ENCODE data around the gene KISS1R.
"Not testable (repeated sequence)": the region's sequence is repeated elsewhere in the genome, so short reads cannot be mapped to it uniquely, and the experiment has no call there.

Gene KISS1R

DNA sequence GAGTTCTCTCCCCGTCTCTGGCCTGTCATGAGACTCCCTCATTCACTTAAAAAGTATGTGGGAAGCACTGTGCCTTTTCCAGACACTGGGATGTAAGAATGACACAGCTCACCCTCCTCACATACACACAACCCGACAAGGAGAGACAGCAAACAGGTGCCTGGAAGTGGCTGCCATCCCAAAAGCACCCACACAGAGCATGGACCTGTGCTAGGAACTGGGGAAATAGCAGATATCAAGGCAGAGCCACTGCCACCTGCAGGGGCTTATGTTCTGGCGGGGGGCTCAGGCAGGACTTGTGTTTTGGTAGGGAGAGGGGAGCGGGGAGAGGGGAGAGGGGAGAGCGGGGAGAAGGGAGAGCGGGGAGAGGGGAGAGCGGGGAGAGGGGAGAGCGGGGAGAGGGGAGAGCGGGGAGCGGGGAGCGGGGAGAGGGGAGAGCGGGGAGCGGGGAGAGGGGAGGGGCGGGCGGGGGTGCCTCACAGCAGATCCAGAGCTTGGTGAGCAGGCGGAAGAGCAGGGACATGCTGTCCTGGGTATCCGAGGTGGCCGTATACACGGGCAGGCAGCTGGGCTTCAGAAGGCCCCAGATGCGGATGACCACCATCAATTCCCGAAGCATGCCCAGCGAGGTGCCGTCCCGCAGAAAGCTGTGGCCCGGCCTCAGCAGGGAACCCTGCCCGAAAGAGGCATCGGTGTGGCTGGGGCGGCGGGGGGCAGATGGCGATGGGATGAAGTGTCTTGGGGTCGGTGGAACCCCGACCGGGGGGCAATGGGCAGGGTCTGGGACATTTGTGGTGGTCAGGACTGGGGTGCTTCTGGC lies 45.5 kb upstream of the KISS1R start:
- TF ChIP-seq EZH2 (IDR thresholded peaks at IDR 0.05) (no peak), POLR2AphosphoS5 (IDR thresholded peaks at IDR 0.05; ENCODE audit: borderline replicate concordance, low read depth, low read length) (no peak), FOXP2 (optimal IDR thresholded peaks at IDR 0.05; ENCODE audit: control extremely low read depth, extremely low read length, insufficient read depth) (no peak)
- peaks cover 32% of the 10 kb centered on the region for H3K36me3 ChIP-seq (ENCODE audit: insufficient read depth, low read length)
- H3K4me3 ChIP-seq, result peak overlapping the region; percentile 71
- peak overlapping the region; percentile 87 for H3K27ac ChIP-seq
- no peak overlapping the region for H3K9ac ChIP-seq (ENCODE audit: insufficient read length)
- no peak for DNase-seq (ENCODE audit: low read depth, low spot score)
- no peaks in the 10 kb centered on the region for H3K9me3 ChIP-seq (ENCODE audit: low read depth, low read length)

DNA sequence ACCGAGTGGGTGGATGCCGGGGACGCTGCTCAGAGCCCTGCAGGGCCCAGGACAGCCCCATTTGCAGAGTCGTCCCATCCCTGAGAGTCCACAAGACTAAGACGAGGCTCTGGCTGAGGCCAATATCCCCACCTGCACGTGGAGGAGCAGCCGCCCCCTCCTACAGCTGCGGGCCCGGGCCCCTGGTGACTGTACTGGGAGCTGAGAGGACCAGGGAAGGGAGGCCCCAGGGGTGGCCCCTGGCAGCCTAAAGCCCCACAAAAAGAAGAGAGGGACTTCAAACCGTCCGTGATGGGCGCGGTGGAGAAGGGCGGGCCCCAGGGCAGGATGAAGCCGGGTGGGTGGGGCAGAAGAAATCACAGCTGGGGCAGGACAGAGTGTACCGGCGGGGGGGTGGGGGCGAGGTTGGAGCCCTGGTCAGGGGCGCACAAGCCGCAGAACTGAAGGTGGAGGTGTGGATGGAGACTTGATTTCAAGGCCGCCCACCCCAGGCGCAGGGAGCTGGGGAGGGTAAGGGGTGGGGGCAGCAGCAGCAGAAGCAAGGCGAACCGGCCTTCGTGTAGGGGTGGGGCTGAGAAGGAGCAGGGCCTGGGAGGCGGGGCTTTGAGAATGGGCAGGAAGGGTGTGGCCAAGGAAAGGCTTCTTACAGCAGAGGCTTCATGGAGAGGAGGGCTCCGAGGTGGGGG lies 44.7 kb upstream of the KISS1R start:
- peak; percentile 69 for DNase-seq (ENCODE audit: low read depth, low spot score)
- TF ChIP-seq EZH2 (IDR thresholded peaks at IDR 0.05) (no peak), POLR2AphosphoS5 (IDR thresholded peaks at IDR 0.05; ENCODE audit: borderline replicate concordance, low read depth, low read length) (peak; percentile 20; the same call in 1 of the 2 replicates), FOXP2 (optimal IDR thresholded peaks at IDR 0.05; ENCODE audit: control extremely low read depth, extremely low read length, insufficient read depth) (no peak)
- H3K27ac ChIP-seq, result peak overlapping the region; percentile 87

DNA sequence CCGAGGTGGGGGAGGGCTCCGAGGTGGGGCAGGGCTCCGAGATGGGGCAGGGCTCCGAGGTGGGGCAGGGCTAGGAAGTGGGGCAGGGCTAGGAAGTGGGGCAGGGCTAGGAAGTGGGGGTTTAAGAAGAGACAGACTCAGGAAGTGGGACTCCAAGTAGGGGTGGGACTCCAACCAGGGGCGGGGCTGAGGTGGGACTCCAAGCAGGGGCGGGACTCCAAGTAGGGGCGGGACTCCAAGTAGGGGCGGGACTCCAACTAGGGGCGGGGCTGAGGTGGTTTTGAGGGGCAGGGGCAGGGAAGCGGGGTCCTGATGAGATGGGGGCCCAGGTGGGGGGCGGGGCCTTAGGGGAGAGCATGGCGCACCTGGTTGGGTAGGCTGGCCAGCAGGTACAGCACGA lies 44.0 kb upstream of the KISS1R start:
- Histone ChIP-seq H3K36me3 (ENCODE audit: insufficient read depth, low read length) (peaks cover 27% of the 10 kb centered on the region), H3K9me3 (ENCODE audit: low read depth, low read length) (no peaks in the 10 kb centered on the region), H3K4me3 (no peak overlapping the region), H3K27ac (no peak overlapping the region), H3K9ac (ENCODE audit: insufficient read length) (no peak overlapping the region)
- DNase-seq (ENCODE audit: low read depth, low spot score), result peak; percentile 83
- TF ChIP-seq FOXP2 (optimal IDR thresholded peaks at IDR 0.05; ENCODE audit: control extremely low read depth, extremely low read length, insufficient read depth), result no peak
- TF ChIP-seq POLR2AphosphoS5 (IDR thresholded peaks at IDR 0.05; ENCODE audit: borderline replicate concordance, low read depth, low read length), result no peak
- TF ChIP-seq EZH2 (IDR thresholded peaks at IDR 0.05), result no peak

More for the DNA sequence above, 44.7 kb upstream of the KISS1R start:
- no peaks in the 10 kb centered on the region for H3K9me3 ChIP-seq (ENCODE audit: low read depth, low read length)
- peak overlapping the region; percentile 71 for H3K4me3 ChIP-seq
- H3K9ac ChIP-seq (ENCODE audit: insufficient read length), result no peak overlapping the region
- H3K36me3 ChIP-seq (ENCODE audit: insufficient read depth, low read length), result peaks cover 32% of the 10 kb centered on the region

DNA sequence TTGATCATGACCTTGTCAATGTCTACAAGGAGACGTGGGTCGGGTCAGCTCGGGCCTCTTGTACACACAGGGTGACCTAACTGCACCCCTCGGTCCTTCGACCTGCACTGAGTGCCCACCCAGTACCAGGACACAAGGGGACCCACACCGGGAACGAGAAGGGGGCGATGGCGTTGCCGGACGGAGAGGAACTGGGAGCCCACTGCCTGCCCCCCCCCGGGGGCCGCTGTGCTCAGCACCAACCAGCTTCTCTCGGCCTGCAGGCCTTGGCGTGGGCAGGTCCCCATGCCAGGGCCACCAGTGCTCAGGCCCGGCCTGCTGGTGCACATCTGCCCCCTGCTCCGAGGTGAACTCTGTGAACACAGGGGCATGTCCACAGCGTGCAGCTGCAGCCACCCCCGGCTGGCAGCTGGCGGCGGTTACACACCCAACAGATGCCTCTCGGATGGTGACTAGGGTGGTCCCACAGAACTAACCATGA lies 43.5 kb upstream of the KISS1R start:
- DNase-seq (ENCODE audit: low read depth, low spot score), result no peak
- no peak for TF ChIP-seq EZH2 (IDR thresholded peaks at IDR 0.05)
- TF ChIP-seq FOXP2 (optimal IDR thresholded peaks at IDR 0.05; ENCODE audit: control extremely low read depth, extremely low read length, insufficient read depth), result no peak
- TF ChIP-seq POLR2AphosphoS5 (IDR thresholded peaks at IDR 0.05; ENCODE audit: borderline replicate concordance, low read depth, low read length), result no peak
- Histone ChIP-seq H3K36me3 (ENCODE audit: insufficient read depth, low read length) (peaks cover 21% of the 10 kb centered on the region), H3K4me3 (no peak overlapping the region), H3K9me3 (ENCODE audit: low read depth, low read length) (no peaks in the 10 kb centered on the region), H3K27ac (peak overlapping the region; percentile 8; the same call in 1 of the 2 replicates), H3K9ac (ENCODE audit: insufficient read length) (no peak overlapping the region)

DNA sequence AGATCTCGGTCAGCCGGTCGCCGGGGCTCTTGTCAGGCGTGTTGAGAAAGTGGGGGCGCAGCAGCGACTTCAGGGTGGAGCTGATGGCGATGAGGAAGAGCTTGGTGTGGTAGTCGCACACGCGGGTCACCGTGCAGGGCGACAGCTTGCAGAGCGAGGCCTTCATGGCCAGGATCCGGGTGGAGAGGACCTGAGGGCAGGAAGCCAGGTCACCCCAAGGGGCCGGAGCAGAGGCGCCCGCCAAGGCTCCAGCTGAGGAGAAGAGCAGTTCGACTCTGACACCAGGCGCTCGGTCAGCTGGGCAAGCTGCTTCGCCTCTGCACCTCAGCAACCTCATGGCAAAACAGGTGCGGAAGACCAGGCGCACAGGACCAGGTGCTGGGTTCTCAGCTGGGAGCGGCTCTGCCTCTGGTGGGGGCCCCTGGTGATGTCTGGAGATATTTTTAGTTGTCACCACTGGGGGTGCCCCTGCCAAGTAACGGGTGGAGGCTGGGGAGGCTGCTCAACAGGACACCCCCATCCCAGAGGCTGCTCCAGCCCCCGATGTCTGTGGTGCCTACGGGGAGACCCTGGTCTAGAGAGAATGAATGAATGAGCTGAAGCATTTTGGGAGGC lies 41.8 kb upstream of the KISS1R start:
- no peak overlapping the region for H3K4me3 ChIP-seq
- DNase-seq (ENCODE audit: low read depth, low spot score), result no peak
- TF ChIP-seq POLR2AphosphoS5 (IDR thresholded peaks at IDR 0.05; ENCODE audit: borderline replicate concordance, low read depth, low read length) (no peak), FOXP2 (optimal IDR thresholded peaks at IDR 0.05; ENCODE audit: control extremely low read depth, extremely low read length, insufficient read depth) (no peak), EZH2 (IDR thresholded peaks at IDR 0.05) (no peak)
- H3K9me3 ChIP-seq (ENCODE audit: low read depth, low read length), result no peaks in the 10 kb centered on the region
- H3K36me3 ChIP-seq (ENCODE audit: insufficient read depth, low read length), result peaks cover 10% of the 10 kb centered on the region; the same call in 1 of the 2 replicates
- H3K9ac ChIP-seq (ENCODE audit: insufficient read length), result no peak overlapping the region
- H3K27ac ChIP-seq, result no peak overlapping the region

DNA sequence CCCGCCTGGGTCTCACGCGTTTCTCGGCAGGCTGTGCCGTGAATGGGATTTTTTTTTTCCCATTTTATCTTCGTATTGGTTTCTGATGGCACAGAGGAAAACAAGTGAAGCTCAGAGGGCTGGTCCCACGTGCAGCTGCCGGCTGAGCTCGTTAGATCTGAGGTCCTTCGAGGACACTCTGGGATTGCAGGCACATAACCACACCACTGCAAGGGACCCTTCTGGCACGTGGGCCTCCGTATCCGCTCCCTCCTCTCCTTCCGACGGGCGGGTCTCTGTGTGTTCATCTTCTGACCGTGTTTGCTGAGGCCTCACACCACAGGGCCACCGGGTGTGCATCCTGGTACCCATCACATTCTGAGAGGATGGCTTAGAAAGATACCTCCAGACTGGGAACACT lies 41.0 kb upstream of the KISS1R start:
- TF ChIP-seq POLR2AphosphoS5 (IDR thresholded peaks at IDR 0.05; ENCODE audit: borderline replicate concordance, low read depth, low read length) (no peak), EZH2 (IDR thresholded peaks at IDR 0.05) (no peak), FOXP2 (optimal IDR thresholded peaks at IDR 0.05; ENCODE audit: control extremely low read depth, extremely low read length, insufficient read depth) (no peak)
- H3K9ac ChIP-seq (ENCODE audit: insufficient read length), result no peak overlapping the region
- DNase-seq (ENCODE audit: low read depth, low spot score), result no peak
- peaks cover 6% of the 10 kb centered on the region; the same call in 1 of the 2 replicates for H3K36me3 ChIP-seq (ENCODE audit: insufficient read depth, low read length)
- no peak overlapping the region for H3K4me3 ChIP-seq
- no peaks in the 10 kb centered on the region for H3K9me3 ChIP-seq (ENCODE audit: low read depth, low read length)
- peak overlapping the region; percentile 46; the same call in 1 of the 2 replicates for H3K27ac ChIP-seq

DNA sequence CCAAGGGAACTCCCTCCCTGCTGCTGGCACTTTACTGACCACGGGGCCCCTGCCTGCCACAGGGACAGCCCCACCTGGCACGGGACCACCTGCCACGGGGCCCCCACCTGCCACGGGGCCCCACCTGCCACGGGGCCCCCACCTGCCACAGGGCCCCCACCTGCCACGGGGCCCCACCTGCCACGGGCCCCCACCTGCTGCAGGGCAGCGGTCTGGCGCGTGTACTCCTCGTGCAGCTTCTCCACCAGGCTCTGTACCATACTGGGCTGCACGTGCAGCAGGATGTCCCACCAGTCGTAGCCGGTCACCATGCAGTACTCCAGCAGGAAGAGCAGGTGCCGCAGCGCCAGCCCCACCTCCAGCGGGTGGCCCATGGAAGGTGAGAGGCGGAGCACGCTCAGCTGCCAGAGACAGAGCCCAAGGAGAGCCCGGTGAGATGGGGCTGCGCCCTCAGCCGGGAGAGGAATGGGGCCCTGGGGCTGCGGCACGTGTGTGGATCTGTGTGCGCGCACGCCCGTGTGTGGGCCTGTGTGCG lies 40.3 kb upstream of the KISS1R start:
- no peaks in the 10 kb centered on the region for H3K9me3 ChIP-seq (ENCODE audit: low read depth, low read length)
- H3K27ac ChIP-seq, result no peak overlapping the region
- no peak overlapping the region for H3K4me3 ChIP-seq
- H3K36me3 ChIP-seq (ENCODE audit: insufficient read depth, low read length), result peaks cover 14% of the 10 kb centered on the region; the same call in 1 of the 2 replicates
- H3K9ac ChIP-seq (ENCODE audit: insufficient read length), result no peak overlapping the region
- no peak for DNase-seq (ENCODE audit: low read depth, low spot score)
- TF ChIP-seq POLR2AphosphoS5 (IDR thresholded peaks at IDR 0.05; ENCODE audit: borderline replicate concordance, low read depth, low read length) (no peak), EZH2 (IDR thresholded peaks at IDR 0.05) (no peak), FOXP2 (optimal IDR thresholded peaks at IDR 0.05; ENCODE audit: control extremely low read depth, extremely low read length, insufficient read depth) (no peak)

DNA sequence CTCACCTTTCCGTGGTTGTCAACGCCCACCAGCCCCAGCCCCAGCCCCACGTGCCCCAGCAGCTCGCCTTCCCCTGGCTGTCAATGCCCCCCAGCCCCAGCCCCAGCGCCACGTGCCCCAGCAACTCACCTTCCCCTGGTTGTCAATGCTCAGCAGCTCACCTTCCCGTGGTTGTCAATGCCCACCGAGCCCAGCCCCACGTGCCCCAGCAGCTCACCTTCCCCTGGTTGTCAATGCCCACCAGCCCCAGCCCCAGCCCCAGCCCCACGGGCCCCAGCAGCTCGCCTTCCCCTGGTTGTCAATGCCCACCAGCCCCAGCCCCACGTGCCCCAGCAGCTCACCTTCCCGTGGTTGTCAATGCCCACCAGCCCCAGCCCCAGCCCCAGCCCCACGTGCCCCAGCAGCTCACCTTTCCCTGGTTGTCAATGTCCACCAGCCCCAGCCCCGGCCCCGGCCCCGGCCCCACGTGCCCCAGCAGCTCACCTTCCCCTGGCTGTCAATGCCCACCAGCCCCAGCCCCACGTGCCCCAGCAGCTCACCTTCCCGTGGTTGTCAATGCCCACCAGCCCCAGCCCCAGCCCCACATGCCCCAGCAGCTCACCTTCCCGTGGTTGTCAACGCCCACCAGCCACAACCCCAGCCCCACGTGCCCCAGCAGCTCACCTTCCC lies 39.0 kb upstream of the KISS1R start:
- H3K36me3 ChIP-seq (ENCODE audit: insufficient read depth, low read length), result peaks cover 16% of the 10 kb centered on the region; the same call in 1 of the 2 replicates
- H3K27ac ChIP-seq; H3K4me3 ChIP-seq; H3K9me3 ChIP-seq (ENCODE audit: low read depth, low read length); DNase-seq (ENCODE audit: low read depth, low spot score); H3K9ac ChIP-seq (ENCODE audit: insufficient read length): not testable (repeated sequence)

DNA sequence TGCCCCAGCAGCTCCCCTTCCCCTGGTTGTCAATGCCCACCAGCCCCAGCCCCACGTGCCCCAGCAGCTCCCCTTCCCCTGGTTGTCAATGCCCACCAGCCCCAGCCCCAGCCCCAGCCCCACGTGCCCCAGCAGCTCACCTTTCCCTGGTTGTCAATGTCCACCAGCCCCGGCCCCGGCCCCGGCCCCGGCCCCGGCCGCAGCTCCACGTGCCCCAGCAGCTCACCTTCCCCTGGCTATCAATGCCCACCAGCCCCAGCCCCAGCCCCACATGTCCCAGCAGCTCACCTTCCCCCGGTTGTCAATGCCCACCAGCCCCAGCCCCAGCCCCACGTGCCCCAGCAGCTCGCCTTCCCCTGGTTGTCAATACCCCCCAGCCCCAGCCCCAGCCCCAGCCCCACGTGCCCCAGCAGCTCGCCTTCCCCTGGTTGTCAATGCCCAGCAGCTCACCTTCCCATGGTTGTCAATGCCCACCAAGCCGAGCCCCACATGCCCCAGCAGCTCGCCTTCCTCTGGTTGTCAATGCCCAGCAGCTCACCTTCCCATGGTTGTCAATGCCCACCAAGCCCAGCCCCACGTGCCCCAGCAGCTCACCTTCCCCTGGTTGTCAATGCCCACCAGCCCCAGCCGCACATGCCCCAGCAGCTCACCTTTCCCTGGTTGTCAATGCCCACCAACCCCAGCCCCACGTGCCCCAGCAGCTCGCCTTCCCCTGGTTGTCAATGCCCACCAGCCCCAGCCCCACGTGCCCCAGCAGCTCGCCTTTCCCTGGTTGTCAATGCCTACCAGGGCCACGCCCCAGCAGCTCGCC lies 38.2 kb upstream of the KISS1R start:
- not testable (repeated sequence) for H3K9me3 ChIP-seq (ENCODE audit: low read depth, low read length); DNase-seq (ENCODE audit: low read depth, low spot score); H3K9ac ChIP-seq (ENCODE audit: insufficient read length); H3K27ac ChIP-seq; H3K4me3 ChIP-seq
- H3K36me3 ChIP-seq (ENCODE audit: insufficient read depth, low read length), result peaks cover 16% of the 10 kb centered on the region; the same call in 1 of the 2 replicates

All from SK-N-MC (cell line).